GM18858 (cell line): Measurements from ENCODE around the gene PLEKHA6.

Experiments used
- ATAC-seq: cut with Tn5 transposase; IDR thresholded peaks from one replicate; pipeline ENCODE4 v1.9.1; 2021; ENCODE audit not compliant: unreplicated experiment

Gene PLEKHA6

DNA sequence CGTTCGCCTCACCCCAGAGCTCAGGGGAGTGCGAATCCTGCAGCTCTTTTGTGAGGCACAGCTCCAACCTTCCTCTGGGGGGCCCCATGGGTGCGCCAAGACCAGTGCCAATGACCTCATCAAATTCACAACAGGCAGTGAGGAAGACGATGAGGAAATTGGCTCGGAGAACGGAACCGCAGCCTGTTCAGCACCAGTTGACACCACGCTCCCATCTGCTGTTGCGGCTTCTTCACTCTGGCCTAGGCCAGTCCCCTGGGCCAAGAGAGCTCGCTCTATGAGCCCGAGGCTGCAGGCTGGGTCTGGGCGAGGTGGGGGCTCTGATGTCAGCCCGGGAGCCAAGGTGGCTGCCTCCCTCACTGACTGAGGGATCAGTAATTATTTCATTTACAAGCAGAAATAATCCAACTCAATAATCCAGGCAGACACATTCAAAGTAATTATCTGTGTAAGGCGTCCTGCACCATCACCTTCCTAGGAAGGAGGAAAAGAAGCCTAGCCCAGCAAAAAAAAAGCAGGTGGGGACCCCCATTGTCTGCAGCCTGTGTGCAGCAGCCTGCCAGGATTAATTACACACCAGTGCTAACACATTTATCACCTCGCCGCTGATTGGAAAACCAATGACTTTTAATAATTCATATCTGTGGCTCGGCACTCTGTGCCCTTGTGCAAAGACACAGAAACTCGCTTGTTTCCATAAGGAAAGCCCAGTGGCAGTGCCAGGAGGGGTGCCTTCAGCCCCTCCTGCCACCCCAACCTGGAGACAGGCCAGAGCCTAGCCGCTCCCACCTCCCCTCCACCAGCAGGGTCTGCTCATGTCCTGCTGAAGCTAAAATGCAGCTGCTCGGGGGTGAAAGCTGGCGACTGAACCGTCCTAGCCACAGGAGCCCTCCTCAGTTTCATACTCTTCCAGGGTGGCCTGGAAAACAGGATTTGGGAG, 1.9 kb downstream of the PLEKHA6 start:
- no peak for ATAC-seq

DNA sequence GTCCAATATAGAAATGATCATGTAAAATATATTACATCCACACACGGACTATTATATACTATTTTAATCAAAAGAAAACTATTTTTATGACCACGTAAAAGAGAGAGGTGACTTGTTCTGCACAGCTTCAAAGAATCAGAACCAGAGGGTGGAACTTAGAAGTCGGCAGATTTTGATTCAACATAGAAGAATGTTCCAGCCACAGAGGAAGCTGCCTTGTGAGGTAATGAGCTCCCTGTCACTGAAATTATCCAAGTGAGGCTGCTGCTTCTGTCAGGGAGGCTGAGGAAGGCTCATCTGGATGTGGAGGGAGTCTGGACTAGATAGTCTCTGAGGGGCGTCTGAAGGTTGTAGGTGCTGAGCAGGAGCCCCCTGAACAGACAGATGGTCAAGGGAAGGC, 2.7 kb downstream of the PLEKHA6 start:
- no peak for ATAC-seq

DNA sequence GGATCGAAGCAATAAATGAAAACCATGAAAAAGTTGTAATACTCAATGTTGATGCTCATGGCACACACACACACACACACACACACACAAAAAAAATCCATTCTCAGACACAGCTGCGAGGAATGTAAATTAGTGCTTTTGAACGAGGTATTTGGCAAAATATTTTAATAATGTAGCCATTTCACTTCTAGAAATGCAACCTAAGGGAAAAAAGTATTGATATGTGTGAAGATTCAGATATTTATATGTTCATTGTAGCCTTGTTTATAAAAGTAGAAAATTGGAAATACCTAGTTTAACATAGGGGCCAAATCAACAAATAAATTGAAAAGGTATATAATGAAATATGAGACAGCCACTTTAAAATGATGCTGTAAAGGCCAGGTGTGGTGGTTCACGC, 3.8 kb downstream of the PLEKHA6 start:
- no peak for ATAC-seq

DNA sequence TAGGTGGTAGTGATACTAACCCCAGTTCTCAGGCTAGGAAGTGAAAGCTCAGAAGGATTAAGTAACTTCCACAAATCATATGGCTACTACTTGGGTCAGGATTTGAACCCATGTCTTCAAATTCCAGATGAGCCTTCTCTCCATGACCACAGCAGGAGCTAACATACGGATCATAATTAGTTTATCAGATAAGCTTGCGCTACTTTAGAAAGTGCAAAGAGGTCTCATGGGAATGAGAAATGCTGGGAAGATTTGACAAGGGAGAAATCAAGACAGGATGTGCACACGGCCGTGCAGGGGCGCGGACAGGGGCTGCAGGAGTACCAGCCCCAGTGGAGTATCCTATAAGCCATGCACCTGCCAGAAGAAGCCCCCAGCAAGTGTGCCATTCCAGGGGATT, 5.2 kb downstream of the PLEKHA6 start:
- no peak for ATAC-seq

DNA sequence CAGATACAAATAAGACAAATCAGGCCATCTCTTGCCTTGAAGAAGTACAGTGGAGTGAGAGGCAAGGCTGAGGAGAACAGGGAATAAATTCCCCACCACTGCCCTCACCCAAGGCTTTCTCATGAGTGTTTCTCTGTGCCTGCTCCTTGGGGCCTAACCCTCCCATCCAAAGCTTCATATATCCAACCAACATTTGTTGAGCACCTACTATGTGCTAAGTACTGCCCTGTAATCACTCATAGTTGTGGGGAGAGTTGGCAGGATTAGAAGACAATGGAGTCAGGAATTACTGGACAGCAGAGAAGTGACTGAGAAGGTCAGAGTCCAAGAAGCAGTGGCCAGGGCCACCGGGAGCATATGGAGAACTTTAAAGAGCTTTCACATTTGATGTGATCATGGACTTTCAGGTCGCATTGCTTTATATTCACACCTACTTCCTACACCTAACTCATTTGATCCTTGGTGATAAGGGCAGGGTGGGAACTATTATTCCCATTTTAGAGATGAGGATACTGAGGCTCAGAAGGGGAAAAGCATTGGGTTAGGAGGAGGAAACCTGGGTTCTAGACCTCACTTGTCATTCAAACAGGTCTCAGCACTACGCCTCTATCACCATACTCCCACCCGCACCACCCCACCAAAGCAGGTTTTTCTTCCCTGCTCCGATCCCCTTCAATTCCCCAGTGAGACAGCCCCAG, 6.4 kb downstream of the PLEKHA6 start:
- no peak for ATAC-seq

DNA sequence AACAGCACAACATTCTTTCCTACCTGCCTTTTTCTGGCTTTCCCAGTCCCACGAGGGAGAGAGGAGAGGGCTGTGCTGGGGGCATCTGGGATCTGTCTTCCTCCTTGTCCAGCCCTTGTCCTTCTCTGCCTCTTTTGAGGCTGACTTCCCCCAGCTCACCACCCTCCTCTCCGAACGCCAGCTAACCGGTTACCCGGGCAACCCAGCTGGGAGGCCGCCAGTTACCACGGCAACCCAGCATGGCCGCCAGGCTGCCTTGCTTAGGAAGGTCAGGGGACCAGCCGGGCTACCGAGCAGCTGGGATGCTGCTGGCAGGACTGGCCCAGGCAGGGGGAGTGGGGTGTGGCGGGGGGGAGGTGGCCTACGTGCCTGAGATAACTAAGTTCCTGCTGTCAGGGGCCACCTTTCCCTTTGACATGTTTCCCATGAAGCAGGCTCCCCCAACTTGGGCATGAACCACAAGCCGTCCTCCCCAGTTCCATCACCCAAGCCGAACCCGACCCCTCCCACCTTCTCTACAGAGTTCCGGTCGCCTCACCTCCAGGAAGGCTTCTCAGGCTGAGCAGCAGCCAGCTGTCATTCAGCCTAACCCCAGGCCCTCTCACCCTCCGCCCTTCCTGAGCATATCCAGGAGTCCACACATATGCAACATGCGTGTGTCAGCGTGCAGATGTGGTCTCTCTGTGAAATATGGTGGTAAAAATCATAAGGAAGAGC, 8.7 kb downstream of the PLEKHA6 start:
- ATAC-seq: no peak

DNA sequence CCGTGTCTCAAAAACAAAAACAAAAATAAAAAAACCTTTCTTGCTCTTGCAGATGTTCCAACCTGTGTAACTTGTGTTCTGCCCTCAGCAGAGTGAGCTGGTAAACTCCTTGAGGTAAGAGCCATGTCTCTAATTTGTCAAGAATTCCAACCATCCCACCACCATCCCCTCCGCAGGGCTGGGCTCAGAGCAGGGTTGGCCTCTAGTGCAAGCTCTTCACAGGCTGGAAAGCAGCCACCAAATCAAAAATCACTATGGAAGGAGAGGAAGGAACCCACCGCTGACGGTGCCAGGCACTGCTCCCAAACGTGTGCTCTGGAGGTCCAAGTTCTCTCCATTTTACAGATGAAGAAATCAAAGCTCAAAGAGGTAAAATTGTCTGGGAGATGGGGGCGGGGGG, 9.4 kb downstream of the PLEKHA6 start:
- no peak for ATAC-seq

DNA sequence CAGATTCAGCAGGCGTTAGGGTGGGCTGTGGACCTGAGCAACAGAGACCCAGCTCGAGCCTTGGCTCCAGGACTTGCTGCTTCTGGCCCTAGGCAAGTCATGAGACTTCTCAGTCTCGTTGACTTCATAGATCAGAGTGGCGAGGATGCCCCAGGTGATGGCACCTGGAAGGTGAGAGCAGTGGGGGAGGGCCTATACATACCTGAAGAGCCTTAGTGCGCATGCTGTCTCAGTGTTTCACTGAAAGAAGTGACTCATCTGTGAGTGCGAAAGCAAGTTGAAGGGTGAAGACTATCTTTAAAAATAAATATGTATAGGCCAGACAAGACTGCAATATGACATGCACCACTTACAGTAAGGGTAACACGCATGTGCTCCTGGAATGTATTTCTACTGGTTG, 10.1 kb downstream of the PLEKHA6 start:
- no peak for ATAC-seq

DNA sequence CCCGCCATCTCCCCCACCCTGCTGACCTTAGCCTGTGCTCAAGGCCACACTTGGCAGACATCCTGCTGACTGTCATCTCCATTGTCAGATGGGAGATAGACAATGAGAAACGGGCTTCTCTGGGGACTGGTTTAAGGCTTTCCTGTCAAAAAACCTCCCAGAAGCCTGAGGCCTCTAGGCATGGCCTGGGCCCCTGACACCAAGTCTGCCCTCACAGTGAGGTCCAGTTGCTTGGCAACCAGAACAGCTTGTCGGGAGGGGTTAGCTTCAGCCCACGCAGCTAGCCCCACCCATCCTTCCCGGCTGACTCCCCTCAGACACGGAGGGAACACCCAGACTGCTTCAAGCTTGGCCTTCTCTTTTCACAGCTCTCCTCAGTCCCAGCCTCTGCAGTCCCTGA, 11.0 kb downstream of the PLEKHA6 start:
- no peak for ATAC-seq

DNA sequence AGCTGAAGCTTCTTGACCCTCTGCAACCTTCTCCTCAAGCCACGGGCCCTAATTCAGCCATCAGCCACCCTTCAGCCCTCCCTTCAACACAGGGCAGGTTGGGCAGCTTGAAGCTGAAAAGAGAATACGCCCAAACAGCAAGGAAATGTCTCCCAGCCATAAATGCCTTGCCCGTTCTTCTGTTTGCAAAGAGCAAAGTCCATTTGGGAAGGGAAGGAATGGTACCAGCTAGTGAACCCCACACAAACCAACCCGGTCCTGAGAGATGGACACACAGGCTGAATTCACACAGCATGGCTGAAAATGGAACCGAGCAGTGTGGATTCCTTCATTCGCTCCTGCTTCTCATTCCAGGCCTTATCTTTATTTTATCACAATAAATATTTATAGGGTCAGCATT, 11.5 kb downstream of the PLEKHA6 start:
- ATAC-seq: no peak

DNA sequence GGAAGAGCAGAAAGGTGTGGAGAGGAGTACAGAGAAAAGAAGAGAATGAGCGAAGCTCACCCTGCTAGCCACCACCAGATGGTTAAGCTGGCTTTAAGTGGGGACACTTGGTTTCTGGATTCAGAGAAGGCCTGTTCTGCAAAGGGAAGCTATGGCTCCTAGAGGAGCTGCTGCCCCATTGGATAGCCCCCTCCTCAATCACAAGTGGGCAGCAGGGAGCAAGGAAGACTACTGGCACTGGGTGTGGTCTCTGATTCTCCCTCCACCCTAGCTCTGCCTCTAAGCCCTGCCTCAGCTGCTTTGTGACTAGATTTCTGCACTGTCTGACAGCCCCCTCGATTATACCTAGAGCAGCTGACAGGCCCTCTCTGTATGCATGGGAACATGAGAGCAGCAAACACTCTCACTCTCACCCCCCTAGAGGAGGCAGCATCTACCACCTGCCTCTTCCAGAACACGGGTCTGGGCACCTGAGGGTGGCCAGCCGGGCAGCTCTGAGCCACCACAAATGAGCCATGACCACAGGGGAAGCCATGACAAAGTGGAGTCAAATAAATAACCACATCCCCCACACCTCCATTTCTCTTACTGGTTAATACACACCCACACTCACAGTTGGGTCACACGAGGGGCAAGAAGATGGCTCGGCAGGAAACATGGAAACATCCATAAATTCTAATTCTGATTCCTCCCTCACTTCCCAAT, 13.6 kb downstream of the PLEKHA6 start:
- ATAC-seq: no peak

DNA sequence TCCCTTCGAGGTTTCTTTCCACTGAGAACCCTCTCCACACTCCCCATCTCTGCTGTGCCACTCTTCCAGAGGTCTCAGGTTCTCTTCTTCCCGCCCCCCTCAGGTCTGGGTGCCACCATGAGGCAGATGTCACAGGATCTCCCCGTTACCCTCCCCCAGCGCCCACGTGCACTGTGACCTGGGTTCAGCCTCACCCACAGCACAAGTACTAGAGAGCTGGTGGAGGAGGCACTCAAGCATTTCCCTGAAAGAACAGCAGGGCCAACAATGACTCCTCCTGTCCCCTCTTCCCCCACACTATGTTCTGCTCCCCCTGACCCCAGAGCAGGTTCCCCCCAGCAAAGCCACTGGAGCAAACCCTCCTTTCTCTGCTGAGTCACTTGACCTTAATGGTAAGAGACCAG, 14.3 kb downstream of the PLEKHA6 start:
- no peak for ATAC-seq

DNA sequence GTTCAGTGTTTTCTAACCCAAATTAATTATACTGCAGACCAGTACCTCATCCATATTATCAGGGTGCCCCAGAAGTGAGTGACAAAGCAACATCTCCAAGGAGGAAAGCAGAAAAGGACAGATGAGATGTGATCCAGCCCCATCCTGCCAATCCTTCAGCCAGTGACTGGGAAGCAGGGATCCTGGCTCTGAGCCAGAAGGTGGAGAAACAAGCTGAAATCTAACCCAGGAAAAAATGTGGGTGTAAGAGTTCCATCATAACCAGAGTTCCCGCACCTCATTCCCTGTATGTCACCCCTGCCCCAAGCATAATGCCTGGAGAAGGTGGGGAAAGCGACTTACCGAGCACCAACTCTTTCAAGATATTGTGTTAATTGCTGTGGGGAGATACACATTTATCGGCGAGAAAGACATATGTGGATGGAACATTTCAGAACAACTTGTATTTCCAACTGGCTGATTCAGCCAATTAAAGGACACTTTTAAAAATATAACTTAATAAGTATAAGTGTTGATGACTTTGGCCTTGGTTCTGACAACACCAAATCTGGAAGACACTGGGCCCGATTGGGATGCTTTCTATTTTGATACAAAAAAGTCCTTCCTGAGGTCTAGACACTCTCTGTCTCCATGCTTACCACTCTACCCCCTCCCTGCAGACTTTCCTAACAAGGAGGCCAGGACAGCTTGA, 14.9 kb downstream of the PLEKHA6 start:
- ATAC-seq: no peak

DNA sequence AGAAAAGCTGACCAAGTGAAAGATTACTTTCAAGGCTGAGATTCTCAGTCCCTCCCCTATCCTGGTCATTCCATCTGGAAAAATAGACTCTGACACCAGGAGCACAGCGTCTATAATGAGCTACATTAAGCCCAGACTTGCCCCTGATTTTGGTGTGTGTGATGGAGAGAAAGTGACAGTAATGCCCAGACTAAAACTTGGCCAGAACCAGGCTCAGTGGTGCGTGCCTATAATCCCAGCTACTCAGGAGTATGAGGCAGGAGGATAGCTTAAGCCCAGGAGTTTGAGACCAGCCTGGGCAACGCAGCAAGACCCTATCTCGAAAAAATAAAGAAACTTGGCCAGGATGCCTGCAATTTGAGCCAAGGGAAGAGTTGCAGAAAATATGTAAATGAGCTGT, 15.9 kb downstream of the PLEKHA6 start:
- no peak for ATAC-seq

DNA sequence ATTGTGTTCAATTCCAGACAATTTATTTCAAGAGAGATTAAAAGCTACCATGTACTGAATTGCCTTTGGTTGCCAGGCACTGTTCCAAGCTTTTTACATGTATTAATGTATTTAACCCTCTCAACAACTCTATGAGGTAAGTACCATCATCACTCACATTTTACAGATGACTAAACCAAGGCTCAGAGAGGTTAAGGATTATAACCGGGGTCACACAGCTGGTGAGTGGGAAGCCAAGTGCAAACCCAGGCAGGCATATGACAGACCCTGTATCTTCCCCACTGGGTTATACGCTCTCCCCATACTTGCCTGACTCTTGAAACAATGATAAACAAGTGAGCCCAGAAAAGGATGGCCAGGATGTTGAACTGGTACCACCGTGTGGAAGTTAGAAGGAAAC, 16.5 kb downstream of the PLEKHA6 start:
- no peak for ATAC-seq

DNA sequence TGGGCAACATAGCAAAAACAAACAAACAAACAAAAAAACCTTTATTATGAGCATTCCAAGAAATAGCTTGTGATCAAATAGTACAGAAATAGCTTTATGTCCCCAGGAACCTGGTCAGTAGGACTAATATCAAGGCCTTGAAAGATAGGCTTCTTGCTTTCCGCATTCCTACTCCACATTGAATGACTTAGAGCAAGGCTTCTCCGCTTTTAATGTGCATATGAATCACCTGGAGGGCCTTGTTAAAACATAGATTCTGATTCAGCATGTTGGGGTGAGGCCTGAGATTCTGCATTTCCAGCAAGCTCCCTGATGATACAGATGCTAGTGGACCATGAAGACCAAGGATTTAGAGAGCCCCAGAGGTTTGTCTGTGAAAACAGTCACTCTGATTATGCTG, 17.4 kb downstream of the PLEKHA6 start:
- ATAC-seq: no peak

DNA sequence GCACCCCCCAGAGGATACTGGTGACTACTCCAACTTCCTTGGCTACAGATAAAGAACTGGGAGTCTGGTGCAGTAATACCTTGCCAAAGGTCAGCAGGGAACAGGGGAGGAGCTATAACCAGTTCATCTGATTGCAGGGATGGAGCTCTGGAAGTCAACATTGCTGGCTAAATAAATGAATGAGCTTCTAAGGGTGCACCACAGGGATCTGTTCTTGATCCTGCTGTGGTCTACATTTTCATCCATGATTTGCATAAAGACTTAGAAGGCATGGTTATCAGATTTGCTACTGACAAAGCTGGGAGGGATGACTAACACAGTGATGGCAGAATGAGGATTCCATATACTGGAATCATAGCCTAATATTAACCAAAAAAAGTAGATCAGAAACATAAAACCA, 18.3 kb downstream of the PLEKHA6 start:
- no peak for ATAC-seq

DNA sequence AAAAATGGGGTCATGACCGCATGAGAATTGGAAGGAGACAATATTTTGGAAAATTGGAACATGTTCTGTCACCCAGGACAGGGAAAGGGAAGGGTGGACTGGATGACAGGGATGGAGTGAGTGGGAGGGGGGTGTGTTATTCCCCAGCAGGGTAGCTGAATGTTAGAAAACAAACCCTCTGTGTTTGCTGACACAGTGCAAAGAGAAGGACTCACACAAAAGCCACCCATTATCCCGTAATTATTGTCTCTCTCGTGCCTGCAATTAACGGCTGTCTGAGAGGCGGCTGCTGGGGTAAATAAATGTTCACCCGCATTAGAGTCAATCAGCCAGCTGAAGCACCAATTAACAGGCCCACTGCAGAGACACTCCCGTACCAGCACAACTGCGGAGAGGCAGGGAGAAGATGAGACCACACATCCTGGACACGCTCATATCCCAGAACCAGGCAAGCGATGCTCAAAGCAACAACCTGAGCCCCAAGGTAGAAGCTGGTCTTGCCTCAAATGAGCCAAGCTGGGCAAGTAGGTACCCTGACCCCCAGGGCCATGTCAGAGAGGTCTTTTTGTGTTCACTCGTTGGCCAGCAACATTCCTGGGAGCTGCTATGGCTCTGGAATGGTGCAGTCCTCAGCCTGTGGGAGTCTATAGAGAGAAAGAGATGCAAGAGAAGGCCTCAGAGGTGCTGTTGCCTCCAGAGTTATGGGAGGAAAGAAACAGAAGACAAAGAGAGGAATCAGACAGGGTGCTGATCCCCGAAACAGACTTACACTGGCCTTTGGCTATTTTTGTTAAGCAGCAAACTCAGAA, 19.4 kb downstream of the PLEKHA6 start:
- ATAC-seq: no peak

DNA sequence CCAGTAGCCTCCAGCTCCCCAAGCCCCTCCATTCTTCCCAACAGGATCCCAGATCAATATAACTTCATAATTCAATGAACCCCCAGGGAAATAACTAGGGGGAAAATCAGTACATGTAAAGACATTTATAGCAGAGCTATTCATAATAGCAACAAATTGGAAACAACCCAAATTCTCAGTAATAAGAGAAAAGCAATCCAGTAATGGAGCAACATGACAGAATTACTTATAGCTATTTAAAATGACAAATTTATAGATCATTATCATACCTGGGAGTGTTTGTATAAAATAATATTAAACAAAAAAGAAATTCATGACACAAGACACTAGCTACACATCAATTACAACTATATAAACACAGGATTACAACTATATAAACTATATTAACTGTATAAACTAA, 20.2 kb downstream of the PLEKHA6 start:
- ATAC-seq: no peak

DNA sequence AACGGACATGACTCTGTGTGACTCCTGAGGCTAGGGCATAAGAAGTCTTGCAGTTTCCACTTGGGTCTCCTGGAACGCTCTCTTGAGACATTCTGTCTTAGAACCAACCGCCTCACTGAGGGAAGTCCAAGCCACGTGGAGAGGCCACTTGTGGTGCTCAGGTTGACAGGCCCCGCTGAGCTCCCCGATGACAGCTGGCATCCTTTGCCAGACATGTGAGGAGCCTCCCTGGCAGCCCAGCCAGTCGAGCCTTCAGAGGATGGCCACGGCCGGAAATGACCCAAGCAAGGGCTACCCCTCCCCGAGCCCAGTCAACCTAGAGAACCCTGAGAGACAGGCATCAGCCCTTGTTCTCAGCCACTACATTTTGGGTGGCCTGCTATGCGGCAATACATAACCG, 20.7 kb downstream of the PLEKHA6 start:
- ATAC-seq: no peak
